Measurements from ENCODE around the gene THRB.

THRB gene

DNA sequence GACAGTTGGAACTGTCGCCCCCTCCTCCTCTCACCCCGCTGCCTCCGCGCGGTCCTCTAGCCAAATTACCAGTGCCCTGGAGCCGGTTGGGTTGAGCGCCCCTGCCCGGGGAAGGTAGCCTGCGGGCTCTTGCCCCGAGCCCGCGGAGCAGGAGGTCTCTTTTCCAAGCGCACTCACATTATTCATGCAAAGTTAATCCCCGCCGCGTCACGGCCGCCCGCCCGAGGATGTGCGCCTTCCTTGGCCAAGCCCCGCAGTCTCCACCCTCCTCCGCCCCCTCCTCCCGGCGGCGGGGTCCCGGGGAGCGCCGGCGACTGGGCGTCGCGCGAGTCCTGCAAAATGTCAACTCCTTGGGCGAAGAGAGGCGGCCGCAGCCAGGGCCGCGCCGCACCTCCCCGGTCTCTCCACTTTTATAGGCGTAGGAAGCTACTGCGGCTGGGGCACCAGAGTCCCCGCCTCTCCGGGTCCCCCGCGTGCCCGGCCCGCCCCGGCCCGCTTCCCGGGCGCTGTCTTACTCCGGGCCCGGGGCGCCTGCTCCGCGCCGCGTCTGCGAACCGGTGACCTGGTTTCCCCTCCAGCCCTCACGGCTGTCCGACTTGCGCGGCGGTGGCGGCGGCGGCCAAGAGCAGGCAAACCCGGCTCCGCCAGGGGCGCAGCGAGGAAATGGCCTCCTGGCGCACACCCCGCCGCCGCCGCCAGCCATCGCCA lies at the start of gene THRB:
Gene THRB (minus strand): TSS at position 233 of the 708 bp plus-strand sequence.
- no peak for DNase-seq

DNA sequence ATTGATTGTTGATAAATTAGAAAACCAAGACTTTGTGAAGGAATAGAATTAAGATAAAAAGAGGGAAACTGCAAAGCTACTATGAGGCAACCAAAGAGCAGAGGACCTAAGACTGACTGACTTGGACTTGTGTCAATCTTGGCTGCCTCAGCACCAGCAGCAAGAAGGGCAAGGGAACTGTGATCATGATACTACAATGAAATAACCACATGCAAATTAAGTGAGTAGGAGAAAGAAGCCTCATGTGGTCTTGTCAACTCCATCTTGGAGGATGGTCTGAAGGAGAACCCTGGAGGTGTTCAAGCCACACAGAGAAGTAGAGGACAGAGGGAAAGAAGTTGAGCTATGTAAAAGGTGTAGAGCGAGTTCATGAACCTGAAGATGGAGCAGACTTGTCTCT lies 47.3 kb upstream of the THRB start:
- no peak for DNase-seq

DNA sequence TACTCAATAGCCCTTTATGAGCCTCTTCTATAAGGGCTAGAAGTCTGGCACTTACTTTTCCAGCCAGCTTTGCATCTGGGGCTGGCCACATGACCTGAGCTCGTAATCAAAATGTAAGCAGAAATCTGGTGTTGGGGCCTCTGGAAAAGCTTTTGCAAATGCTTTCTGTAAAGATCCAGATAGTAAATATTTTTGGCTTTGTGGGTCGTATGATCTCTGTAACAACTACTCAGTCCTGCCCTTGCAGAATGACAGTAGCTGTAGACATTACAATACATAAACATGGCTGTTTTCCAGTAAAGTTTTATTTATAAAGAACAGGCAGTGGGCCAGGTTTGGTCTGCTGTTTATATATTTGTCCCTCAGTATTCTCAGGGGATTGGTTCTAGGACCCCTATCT lies 46.2 kb upstream of the THRB start:
- no peak for DNase-seq

DNA sequence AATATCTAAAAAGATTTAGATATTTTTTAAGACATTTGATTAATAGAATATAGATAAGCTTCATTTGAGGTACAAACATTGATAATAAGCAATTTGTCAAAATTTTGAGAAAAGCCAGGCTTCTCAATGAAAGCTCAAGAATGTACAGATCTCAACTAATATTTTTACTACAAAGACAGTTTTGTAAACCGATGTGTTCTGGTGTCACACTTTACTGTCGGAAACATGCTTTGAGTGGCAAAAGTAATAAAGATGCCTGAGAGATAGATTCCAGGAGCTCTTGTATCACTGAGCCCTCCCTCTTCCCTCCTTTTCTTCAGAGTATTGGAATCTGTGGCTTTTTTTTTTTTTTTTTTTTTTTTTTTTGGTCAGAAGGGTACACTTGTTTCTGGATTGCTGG lies 45.0 kb upstream of the THRB start:
- no peak for DNase-seq

DNA sequence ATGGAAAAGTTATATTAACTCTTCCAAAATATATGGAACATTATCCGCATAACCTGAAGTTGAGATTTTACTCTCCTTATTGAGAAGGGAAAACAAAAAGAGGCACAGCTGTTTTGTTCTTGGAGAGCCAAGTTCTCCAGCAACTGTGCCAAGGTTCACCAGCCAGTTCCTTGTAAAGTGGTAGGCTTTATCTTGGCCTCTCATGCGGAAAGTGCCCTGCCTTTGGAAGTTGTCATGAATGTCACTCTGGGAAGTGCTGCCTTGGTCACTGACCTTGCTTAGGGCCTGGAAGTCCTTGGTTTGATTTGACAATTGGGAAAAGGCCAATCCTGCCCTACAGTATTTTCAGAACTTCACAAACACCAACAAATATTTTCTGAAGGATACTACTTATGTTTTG lies 44.2 kb upstream of the THRB start:
- DNase-seq = no peak

DNA sequence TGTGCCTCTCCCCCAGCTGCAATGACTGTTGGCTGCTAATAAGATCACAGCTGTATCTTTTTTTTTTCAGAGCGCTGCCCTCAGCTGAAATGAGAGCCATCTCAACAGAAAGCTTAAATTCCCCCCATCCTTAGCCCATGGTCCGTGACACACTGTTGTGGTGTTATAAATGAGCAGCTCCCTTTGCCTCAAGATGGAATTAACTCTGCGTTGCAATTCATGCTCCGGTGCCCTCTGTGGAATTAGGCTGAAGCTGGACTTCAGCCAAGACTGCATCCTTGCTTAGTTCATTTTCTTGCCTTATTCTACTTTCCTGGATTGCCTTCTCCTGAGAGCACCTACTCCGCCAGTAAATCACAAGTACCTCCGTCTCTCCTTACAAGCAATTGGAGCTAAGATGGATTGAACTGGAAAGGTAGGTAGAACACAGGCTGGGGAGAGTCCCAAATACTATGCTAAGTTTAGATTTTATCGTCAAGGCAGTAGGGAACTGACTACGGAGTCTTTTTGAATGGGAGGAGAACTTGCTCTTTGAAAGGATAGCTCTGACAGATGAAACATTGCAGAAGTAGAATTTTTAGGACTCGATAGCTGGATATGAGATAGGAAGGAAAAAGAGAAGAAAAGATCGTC lies 39.0 kb upstream of the THRB start:
- no peak for DNase-seq

DNA sequence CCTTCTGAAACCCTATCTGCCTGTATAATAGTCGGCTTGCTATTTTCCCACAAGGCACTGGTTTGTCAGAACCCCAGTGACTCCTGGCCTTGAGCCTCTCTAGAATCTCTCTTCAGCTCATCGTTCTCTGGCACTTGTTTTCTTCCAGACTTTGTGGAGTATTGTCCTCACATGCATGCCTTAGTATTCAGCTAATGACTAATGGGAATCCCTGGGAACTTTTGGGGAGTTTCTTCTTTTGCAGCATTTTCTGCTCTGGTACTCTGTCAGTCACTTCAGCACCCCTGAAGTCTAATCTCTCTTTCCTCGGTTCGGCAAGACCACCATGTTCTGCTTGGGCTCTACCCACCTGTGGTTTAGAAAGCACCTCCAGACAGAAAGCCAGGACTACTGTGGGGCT lies 35.8 kb upstream of the THRB start:
- DNase-seq = no peak

DNA sequence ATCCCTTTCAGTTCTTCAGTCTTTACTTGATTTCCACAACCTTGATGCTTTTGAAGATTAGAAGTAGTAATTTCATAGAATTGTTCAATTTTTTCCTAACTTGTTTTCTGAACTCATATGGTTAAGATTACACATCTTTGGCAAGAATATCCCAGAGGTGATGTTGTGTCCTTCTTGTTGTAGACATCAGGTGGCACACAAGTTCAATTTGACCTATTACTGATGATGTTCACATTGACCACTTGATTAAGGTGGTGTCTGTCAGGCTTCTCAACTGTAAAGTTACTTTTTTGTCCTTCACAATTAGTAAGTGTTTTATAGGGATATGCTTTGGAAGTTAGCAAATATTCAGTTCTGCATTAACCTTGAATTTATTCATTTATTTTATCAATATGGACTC lies 34.6 kb upstream of the THRB start:
- DNase-seq = no peak

DNA sequence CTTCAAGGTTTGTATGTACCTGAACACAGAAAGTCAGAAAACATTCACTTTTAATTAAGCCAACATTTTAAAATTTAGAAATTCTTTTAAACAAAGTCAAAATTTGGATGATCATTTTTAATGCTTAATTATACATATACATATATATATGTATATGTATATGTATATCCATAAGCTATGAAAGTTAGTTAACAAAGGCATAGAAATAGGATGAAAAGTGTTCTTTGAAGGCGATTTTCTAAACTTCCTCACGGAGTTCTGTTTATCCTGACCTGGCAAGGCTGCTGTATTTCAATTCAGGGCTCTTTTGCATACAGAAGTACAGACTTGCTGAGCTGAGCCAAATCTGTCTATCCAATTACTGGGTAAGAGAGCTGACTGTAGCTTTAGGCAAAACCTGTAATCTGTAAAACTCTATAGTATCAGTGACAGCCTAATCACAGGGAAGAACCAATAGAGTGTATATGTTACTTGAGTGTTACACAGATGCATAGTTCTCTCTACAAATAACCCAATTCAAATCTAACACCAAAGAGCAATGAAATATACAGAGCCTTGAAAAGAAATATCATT lies 32.1 kb upstream of the THRB start:
- no peak for DNase-seq

DNA sequence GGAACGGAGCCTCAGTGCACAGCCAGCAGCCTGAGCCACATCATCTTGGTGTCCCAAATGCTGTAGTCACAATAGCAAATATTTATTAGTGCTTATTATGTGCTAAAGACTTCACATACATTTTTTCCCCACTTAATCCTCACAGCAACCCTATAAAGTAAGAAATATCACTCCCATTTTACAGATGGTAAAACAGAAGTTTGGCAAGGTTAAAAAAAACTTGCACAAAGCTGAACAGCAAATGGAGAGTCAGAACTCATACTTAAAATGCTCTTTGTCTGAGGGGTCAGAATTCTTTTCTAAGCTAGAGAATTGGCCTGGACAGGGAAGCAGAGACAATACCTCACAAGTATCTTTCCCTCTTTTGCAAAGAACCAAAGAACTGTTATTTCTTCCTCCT lies 30.9 kb upstream of the THRB start:
- DNase-seq = no peak

DNA sequence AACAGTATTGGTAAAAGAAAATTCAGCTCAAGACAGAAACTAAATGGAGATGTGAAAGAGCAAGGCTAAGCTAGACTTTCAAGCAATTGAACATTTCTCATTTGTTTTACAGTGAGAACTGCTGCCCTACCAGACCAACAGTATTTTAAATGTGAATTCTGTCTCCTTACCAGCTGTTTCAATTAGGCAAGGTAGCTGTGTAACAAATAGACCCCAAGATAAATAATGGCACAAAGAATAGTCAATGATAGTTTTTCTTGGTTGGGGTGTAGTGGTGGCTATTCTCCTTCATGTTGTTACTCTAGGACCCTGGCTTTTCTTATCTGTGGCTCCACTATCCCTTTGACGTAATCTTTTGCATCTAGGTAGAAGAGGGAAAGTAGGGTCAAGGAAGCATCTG lies 30.4 kb upstream of the THRB start:
- DNase-seq = no peak

DNA sequence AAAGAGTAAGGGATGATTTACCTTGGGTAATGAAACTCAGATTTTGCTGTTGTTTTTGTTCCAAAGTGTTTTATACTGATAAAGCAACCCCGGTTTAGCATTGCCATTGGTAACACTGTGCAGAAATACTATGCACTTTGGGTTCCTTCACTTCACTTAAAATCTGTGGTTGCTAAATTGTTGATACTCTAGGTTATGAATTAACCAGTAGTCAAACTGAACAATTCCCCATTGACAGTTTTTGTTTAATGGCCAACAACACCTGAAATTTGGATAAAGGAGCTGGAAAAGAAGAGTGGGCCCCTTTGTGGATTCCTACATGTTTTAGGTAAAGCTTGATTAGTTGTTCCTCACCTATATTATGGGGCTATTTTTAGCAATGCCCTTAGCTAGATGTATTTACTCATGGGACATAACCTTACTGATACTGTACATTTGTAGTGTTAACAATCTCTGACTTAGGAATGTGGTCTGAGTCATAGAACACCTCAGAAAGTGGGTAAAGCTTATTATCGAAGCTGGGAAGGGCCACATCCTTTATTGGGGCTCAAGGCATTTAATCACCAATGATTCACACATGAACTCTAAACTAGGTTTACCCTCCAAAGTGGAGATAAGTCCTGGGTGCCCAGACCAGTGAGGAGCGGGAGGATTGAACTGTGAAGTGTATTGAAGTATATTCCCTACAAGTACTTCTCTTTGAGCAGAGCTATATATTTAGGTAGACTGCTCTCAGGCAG lies 29.5 kb upstream of the THRB start:
- DNase-seq = no peak

DNA sequence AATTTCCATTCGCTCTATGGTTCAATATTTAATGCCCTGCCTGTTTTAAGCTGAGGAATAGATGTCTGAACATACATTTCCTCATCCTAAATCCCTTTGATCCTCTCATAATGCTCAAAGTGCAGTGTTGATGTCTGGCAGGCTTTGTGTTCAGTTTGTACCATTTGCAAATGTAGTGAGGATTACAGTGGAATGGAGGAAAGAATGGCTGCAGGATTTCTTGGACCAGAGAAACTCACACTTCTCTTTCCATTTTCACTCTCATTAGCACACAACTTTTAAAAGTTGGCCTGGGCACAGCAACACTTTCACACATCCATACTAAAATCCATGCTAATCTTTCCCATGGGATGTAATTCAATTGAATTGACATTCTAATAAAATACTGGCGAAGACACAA lies 28.6 kb upstream of the THRB start:
- DNase-seq = no peak

DNA sequence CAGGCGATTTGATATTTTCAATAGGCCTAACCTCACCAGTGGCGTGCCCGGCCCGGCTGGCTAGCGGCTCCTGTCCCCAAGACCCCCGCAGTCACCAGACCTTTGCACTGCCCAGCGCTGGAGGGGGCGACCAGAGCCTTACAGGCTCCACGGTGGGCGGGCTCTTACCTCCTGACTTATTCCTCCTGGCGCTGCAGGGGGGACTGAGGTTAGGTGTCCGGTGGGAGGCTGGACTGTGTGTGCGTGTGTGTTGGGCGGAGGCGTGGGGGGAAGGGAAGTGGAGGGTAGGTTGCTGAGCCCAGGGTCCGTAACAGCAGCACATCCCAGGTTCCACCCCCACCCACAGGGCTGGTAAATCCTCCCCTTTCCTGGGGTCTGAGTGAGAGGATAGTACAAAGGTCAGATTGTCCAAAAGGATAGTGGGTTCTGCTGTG lies 27.5 kb upstream of the THRB start:
- DNase-seq = no peak

DNA sequence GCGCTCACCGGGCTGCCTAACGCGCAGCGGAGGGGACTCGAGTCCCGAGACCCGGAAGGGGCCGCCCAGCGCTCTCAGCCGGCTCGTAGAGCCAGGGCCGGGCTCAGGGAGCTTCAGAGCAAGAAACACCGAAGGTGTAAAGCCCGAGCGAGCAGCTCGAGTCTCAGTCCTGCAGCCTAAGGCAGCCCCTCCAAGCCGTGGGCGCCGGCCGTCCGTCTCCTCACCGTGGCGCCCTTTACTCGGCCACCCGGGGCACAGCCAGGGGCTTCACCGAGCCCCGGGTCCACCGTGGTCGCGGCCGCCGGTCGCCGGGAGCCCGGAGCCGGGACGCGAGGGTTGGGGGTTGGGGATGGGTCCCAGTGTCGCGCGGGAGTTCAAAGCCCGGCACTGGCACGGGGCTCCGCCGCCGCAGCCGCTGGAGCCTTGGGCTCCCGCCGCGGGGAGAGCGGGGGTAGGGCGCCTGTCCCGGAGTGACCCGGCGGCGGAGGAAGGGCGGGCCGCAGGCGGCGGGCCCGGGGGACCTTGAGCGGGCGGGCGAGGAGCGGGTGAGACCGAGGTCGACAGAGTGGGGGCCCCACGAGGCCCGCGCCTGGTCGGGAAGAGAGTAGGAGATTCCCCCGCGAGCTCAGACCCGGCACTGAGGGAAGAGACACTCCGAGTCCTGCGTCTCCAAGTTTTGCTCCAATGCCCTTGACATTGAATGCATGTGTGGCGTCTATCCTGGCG lies 26.9 kb upstream of the THRB start:
- peak; percentile 15 for DNase-seq

DNA sequence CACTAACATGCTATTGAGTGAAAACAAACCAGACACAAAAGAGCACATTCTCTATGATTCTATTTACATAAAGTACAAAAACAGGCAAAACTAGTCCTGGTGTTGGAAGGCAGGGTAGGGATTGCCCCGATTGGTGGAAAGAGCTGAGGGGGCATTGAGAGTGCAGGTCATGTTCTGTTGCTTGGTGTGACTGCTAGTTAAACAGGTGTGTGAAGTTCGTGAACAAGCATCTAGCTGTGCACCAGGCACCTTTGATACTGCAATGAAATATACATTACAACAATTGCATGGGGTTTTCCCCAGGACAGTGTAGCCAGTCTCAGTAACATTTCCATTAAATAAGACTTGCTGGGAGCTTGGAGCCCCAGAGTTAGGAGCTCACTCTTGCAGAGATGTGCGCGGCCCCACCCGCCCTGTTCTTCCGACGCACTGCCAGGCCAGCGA lies 26.3 kb upstream of the THRB start:
- DNase-seq = no peak

DNA sequence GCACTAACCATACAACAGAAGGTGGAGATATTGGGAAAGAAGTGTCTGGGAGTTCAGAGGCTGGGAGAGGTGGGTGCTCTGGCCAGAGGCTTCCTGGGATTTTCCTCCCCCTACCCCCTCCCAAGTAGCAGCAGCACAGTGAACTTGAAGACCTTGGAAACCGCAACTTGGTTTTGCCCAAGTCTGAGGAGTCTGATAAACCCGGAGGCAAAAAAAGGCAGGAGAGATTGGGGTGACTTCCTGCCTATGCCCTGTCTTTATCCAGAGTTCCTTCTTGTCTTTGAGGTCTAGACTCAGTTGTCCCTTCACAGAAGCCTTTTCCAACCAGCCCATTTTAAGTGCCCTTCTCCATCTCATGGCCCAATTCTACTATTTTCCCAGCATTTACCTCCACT lies 25.4 kb upstream of the THRB start:
- DNase-seq = no peak

DNA sequence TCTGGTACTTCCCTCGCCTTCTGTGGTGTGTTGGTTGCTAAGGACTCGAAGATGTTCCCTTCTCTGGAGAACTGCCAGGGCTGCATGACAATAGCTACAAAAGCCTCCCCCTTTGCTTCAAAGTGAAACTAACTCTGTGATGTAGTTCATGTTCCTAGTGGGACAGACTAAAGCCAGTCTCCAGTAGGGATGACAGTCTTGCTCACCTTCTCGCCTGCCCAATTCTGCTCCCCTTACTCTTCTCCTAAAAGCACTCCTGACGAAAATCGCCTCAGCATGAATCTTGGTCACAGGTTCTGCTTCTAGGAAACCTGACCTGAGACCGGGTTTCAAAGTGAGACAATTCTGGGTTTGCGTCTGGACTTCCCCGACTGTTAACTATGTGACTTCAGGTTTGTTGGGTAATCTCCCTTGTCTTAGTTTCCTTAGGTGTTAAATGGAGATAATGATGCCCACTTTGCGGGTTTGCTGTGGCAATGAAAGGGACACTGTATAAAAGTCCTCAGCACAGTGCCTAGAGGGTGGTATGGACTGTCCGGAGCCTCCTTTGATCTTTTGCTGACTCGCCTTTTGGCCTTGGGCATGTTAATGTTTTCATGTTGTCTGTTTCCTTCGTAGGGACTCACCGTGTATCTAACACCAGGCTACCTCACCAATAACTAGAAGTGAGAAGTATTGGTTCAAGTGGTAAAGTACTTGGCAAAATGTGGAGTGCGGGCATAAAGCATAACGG lies 24.9 kb upstream of the THRB start:
- DNase-seq = no peak

DNA sequence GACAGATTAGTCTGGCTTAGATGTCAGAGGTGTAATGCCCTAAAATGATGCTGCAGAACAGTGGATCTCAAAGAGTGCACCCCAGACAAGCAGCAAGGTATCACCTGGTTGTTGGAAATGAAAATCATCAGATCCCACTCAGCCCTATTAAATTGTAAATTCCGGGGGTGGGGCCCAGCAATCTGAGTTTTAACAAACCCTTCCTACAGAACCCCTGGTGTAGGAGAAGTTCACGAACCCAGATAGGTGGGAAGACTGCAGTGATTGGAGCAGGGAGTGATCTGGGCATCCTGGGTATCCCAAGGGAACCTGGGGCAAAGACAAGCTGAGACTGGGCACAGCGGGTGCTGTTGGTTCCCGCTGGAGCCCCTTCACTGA lies 24.3 kb upstream of the THRB start:
- DNase-seq = no peak

DNA sequence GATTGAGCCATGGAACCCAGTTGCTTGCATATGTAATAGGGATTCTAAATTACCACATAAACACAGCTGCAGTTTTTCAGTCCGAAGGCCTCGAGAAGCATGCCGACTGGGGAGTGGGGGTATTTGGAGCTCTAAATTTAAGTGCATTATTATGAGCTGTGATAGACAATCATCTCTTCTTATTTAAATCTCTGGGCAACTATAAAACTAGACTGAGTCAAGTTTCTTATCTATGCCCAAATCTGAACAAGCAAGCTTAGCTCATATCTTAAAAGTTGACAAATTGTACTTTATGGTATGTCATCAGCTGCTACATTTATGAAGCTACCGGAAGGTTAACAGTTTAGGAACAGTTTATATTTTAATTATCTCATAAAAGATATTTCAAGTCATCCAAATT lies 19.5 kb upstream of the THRB start:
- DNase-seq = no peak

DNA sequence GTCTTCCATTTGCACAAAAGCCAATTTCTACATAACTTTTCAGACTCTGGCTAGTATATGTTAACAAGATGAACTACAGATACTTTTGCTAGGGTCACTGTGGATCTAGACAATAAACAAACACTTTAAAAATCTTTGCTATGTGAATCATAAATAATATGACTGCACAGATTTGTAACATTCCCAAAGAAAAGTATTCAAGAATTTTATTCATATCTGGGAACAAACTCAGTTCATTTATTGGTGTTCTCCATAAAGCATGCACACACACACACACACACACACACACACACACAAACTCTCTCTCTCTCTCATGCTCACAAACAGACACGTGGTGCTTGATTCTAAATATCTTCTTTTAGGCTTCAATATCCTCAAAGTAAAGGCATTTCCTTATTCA lies 18.8 kb upstream of the THRB start:
- no peak for DNase-seq

DNA sequence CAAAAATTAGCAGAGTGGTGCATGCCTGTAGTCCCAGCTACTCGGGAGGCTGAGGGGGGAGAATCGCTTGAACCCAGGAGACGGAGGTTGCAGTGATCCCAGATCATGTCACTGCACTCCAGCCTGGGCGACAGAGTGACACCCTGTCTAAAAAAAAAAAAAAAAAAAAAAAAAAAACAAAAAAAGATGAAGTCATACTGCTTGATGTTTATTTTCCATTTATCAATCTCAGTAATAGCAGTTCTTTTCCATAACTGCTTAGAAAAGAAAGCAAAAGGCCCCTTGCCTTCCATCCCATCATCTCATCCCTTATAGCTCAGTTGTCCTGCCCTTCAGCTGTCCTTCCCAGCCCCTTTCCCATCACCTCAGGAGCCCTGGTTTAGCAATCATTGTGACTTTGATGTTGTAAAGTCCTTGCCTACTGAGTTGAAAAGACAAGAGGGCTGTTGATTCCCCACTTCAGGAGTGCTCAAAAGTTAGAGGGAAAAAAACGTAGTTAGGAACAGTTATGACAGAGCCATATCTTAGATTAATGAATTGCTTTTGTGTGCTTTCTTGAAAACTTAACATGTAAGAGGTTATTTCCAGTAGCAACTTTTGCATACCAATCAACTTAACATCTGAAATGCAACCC lies 18.0 kb upstream of the THRB start:
- DNase-seq = no peak

Measured in NCI-H1092 (cell line).